Neutrophil (primary cell): ENCODE data around the gene LRRC8D.

Experiments used
- H3K27ac ChIP-seq: fragments of 200-600 bp; sonication (generic); 2 replicates; pipeline ENCODE4 v1.5.1; 2016; ENCODE audit warnings: mild to moderate bottlenecking, moderate library complexity
- H3K27me3 ChIP-seq: fragments of 200-600 bp; sonication (generic); 2 replicates; pipeline ENCODE4 v1.6.0; 2016; ENCODE audit warnings: mild to moderate bottlenecking
- H3K36me3 ChIP-seq: fragments of 200-600 bp; sonication (generic); 2 replicates; pipeline ENCODE4 v1.5.1; 2017
- H3K4me1 ChIP-seq, 2 experiments: fragments of 200-600 bp in 1 of 2; sonication (generic) in 1 of 2; 1 replicate in 1 of 2; 2 replicates in 1 of 2; pipeline versions ENCODE4 v1.5.1 to v1.6.1; 2013 to 2016; ENCODE audit warnings: low read depth in 1 of 2, low read length in 1 of 2, mild to moderate bottlenecking in 1 of 2, moderate library complexity in 1 of 2; ENCODE audit not compliant: control insufficient read depth in 1 of 2, insufficient read depth in 1 of 2
- H3K4me3 ChIP-seq, 2 experiments: fragments of 200-600 bp in 1 of 2; sonication (generic) in 1 of 2; 1 replicate in 1 of 2; 2 replicates in 1 of 2; pipeline ENCODE4 v1.5.1; 2013 to 2016; ENCODE audit warnings: low read depth in 1 of 2, low read length in 1 of 2, mild to moderate bottlenecking in 1 of 2, moderate library complexity in 1 of 2
- H3K9me3 ChIP-seq: fragments of 200-600 bp; sonication (generic); 2 replicates; pipeline ENCODE4 v1.5.1; 2016
- CTCF ChIP-seq: fragments of 200-600 bp; sonication (generic); IDR thresholded peaks from 2 replicates; pipeline ENCODE4 v1.5.1; 2016; ENCODE audit warnings: antibody characterized with exemption

Gene LRRC8D

GRCh38 chr1:89844241-89844807 is 23.5 kb downstream of the LRRC8D start:
- H3K36me3 ChIP-seq = peaks cover 13% of the 10 kb centered on the region
- peaks cover 23 to 27% of the 10 kb centered on the region in 2 experiments for H3K4me1 ChIP-seq
- TF ChIP-seq CTCF = no peak
- H3K27ac ChIP-seq = no peak overlapping the region
- no peaks in the 10 kb centered on the region for H3K9me3 ChIP-seq
- no peaks in the 10 kb centered on the region for H3K27me3 ChIP-seq
- H3K4me3 ChIP-seq = peak overlapping the region; percentile 75 to 79

- H3K27ac ChIP-seq = no peak overlapping the region
- H3K36me3 ChIP-seq = peaks cover 13% of the 10 kb centered on the region
- H3K27me3 ChIP-seq = no peaks in the 10 kb centered on the region
- peaks cover 23 to 27% of the 10 kb centered on the region in 2 experiments for H3K4me1 ChIP-seq
- TF ChIP-seq CTCF = no peak
- no peak overlapping the region for H3K4me3 ChIP-seq
- H3K9me3 ChIP-seq = no peaks in the 10 kb centered on the region
Observed at GRCh38 chr1:89844860-89845259, 24.0 kb downstream of the LRRC8D start.

GRCh38 chr1:89847191-89847729 is 26.4 kb downstream of the LRRC8D start:
- TF ChIP-seq CTCF = no peak
- Histone ChIP-seq H3K36me3 (peaks cover 16% of the 10 kb centered on the region), H3K27ac (peak overlapping the region; percentile 38), H3K27me3 (no peaks in the 10 kb centered on the region), H3K9me3 (no peaks in the 10 kb centered on the region), H3K4me1 (peaks cover 23 to 27% of the 10 kb centered on the region in 2 experiments), H3K4me3 (no peak overlapping the region)

GRCh38 chr1:89850844-89851415 is 30.1 kb downstream of the LRRC8D start:
- peaks cover 6 to 7% of the 10 kb centered on the region in 2 experiments for H3K4me1 ChIP-seq

GRCh38 chr1:89854140-89854539 is 33.3 kb downstream of the LRRC8D start:
- no peaks in the 10 kb centered on the region for H3K4me1 ChIP-seq
- no peaks in the 10 kb centered on the region for H3K27me3 ChIP-seq
- H3K9me3 ChIP-seq = no peaks in the 10 kb centered on the region
- peaks cover 19% of the 10 kb centered on the region for H3K36me3 ChIP-seq
- peak overlapping the region; percentile 31 for H3K27ac ChIP-seq
- TF ChIP-seq CTCF = no peak
- H3K4me3 ChIP-seq = no peak overlapping the region

More at GRCh38 chr1:89850844-89851415, 30.1 kb downstream of the LRRC8D start:
- Histone ChIP-seq H3K4me3 (no peak overlapping the region), H3K27ac (no peak overlapping the region), H3K9me3 (no peaks in the 10 kb centered on the region), H3K27me3 (no peaks in the 10 kb centered on the region), H3K36me3 (peaks cover 30% of the 10 kb centered on the region)
- no peak for TF ChIP-seq CTCF
